Measurements from ENCODE around the gene LYRM4. TPM values are rescaled to one million over a fixed set of nuclear protein-coding genes. Genes with fewer than 3 reads are reported as not detected.
A peak's percentile ranks its signal among the peaks of the same experiment; 100 is the strongest.

The LYRM4 gene
- total RNA-seq, 1 experiment from 2014 or later, result 36.1 TPM

DNA sequence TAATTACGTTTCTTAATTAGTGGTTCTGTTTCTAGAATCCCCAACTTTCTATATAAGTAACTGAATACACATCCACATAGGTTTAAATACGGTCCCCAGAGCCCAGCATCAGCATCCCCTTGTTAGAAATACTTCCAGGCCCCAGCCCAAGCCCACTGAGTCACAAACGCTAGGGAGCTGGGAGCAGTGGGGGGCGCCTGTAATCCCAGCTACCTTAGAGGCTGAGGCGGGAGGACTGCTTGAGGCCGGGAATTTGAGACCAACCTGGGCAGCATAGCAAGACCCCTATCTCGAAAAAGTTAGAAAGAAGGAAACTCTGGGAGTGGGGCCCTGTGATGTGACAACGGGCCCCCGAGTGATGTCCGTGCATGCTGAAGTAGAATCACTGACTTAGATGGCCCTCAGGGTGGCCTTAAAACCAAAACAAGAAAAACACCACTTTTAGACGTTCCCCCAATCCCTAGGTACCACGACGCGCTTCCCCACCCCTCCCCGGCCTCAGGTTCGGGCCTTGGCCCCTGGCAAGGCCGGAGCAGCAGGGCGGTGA is 176.9 kb downstream of the LYRM4 start:
- BruUV-seq (replicated peaks), result no TSS peak
- Mint-ChIP-seq H3K4me1 (ENCODE audit: insufficient read depth, unreplicated experiment) (peaks cover 19% of the 10 kb centered on the region), H3K27me3 (ENCODE audit: insufficient read depth, unreplicated experiment) (no peaks in the 10 kb centered on the region)

DNA sequence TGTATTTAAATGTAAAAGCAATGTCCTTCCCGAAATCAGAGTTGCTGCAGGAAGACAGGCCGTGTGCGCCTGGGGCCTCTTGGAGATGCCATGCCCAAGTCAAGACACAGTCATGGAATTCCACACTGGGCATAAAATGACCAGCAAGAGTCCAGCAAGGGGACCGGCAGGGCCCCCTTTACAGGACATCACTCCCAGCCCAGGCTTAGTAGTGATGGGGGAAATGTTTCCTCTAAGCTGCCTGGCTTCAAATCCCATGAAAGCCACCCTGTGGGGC is 177.5 kb downstream of the LYRM4 start:
- intact Hi-C loops (cut with micrococcal nuclease), result no loop called here
- Mint-ChIP-seq H3K27me3 (ENCODE audit: insufficient read depth, unreplicated experiment) (no peaks in the 10 kb centered on the region), H3K9me3 (ENCODE audit: unreplicated experiment) (no peaks in the 10 kb centered on the region), H3K36me3 (ENCODE audit: insufficient read depth, unreplicated experiment) (no peaks in the 10 kb centered on the region), H3K4me1 (ENCODE audit: insufficient read depth, unreplicated experiment) (peaks cover 19% of the 10 kb centered on the region), H3K27ac (ENCODE audit: low read depth, unreplicated experiment) (no peak overlapping the region), H3K4me3 (ENCODE audit: unreplicated experiment) (no peak overlapping the region)
- no TSS peak for BruUV-seq (replicated peaks)
- TF ChIP-seq, protein P1, sequence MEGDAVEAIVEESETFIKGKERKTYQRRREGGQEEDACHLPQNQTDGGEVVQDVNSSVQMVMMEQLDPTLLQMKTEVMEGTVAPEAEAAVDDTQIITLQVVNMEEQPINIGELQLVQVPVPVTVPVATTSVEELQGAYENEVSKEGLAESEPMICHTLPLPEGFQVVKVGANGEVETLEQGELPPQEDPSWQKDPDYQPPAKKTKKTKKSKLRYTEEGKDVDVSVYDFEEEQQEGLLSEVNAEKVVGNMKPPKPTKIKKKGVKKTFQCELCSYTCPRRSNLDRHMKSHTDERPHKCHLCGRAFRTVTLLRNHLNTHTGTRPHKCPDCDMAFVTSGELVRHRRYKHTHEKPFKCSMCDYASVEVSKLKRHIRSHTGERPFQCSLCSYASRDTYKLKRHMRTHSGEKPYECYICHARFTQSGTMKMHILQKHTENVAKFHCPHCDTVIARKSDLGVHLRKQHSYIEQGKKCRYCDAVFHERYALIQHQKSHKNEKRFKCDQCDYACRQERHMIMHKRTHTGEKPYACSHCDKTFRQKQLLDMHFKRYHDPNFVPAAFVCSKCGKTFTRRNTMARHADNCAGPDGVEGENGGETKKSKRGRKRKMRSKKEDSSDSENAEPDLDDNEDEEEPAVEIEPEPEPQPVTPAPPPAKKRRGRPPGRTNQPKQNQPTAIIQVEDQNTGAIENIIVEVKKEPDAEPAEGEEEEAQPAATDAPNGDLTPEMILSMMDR (IDR thresholded peaks at IDR 0.05; ENCODE audit: unreplicated experiment), result no peak
- ChIA-PET CTCF (no interaction called here), POLR2A (interaction anchor here (0.6 to 1.1 kb wide), 7 partner anchors 8 to 724 kb away, joined by 3 read pairs; no protein-coding TSS in a partner anchor)
- peak; percentile 6 for DNase-seq (ENCODE audit: unreplicated experiment)

More for the DNA sequence above, 176.9 kb downstream of the LYRM4 start:
- Mint-ChIP-seq H3K27ac (ENCODE audit: low read depth, unreplicated experiment) (no peak overlapping the region), H3K9me3 (ENCODE audit: unreplicated experiment) (no peaks in the 10 kb centered on the region), H3K4me3 (ENCODE audit: unreplicated experiment) (peak overlapping the region; percentile 21), H3K36me3 (ENCODE audit: insufficient read depth, unreplicated experiment) (no peaks in the 10 kb centered on the region)
- DNase-seq (ENCODE audit: unreplicated experiment), result no peak
- ChIA-PET CTCF (no interaction called here), POLR2A (interaction anchor here (0.6 kb wide), 1 partner anchor 8 kb away, joined by 3 read pairs; no protein-coding TSS in a partner anchor)
- intact Hi-C loops (cut with micrococcal nuclease), result no loop called here
- TF ChIP-seq, protein P1 (IDR thresholded peaks at IDR 0.05; ENCODE audit: unreplicated experiment), result no peak

DNA sequence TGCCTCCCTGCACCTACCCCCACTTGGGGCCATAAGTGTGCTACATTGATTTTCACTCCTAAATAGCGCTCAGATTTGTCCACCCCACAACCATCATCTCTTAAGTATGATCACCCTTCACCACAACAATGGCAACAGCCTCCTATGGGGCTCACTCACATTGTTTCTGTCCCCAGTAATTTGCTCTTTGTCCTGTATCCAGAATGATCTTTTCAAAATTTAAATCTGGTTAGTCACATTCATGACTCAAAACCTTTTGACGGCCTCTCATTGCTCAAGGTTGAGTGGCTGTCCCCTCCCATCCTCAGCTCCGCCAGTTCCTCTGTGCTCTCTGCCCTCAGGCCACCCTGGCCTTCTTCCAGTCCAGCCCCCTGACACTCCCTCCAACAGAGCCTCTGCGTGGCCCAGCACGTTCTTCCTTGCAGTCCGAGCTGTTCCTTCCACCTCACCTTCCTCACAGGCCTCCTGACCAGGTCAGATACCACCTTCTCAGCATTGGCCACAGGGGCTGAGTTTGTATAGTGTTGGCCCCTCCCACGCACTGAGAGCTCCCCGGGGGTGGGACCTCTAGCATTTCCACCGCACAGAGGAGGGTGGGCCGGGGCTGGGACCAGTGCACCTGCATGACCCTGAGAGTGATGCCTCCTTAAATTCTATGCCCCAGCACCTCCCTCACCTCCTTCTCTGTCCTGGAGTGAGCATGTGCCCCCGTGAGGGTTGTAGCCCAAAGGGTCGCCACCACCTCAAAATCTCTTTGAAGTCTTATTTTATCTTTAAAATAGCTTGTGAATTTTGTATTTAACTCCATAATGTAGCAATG is 178.1 kb downstream of the LYRM4 start:
- Mint-ChIP-seq H3K4me3 (ENCODE audit: unreplicated experiment) (peak overlapping the region; percentile 46), H3K36me3 (ENCODE audit: insufficient read depth, unreplicated experiment) (no peaks in the 10 kb centered on the region), H3K27ac (ENCODE audit: low read depth, unreplicated experiment) (peak overlapping the region; percentile 73), H3K9me3 (ENCODE audit: unreplicated experiment) (no peaks in the 10 kb centered on the region), H3K27me3 (ENCODE audit: insufficient read depth, unreplicated experiment) (no peaks in the 10 kb centered on the region), H3K4me1 (ENCODE audit: insufficient read depth, unreplicated experiment) (peaks cover 19% of the 10 kb centered on the region)
- intact Hi-C loops (cut with micrococcal nuclease), result no loop called here
- DNase-seq (ENCODE audit: unreplicated experiment), result peak; percentile 95
- ChIA-PET CTCF (no interaction called here), POLR2A (interaction anchor here (0.6 to 1.1 kb wide), 7 partner anchors 9 to 724 kb away, joined by 3 read pairs; no protein-coding TSS in a partner anchor)
- TF ChIP-seq, protein P1 (IDR thresholded peaks at IDR 0.05; ENCODE audit: unreplicated experiment), result no peak
- BruUV-seq (replicated peaks), result no TSS peak

DNA sequence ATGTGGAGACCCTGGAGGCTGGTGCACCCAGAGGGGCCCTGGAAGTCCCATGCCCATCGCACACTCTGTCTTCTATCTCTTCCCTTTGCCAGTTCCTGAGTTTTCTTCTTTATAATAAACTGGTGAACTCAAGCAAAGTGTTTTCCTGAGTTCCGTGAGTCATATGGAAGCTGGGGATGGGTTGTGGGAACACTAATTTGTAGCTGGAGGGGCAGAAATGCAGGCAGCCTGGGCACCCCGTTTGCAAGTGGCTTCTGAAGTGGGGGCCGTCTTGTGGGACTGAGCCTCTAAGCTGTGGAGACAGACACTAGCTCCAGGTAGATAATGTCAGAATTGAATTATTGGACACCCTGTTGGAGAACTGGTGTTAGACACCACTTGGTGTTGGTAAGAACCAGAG is 178.8 kb downstream of the LYRM4 start:
- CTCF ChIA-PET, result no interaction called here
- Mint-ChIP-seq H3K27ac (ENCODE audit: low read depth, unreplicated experiment) (peak overlapping the region; percentile 73), H3K4me1 (ENCODE audit: insufficient read depth, unreplicated experiment) (peaks cover 19% of the 10 kb centered on the region), H3K36me3 (ENCODE audit: insufficient read depth, unreplicated experiment) (no peaks in the 10 kb centered on the region), H3K4me3 (ENCODE audit: unreplicated experiment) (no peak overlapping the region), H3K27me3 (ENCODE audit: insufficient read depth, unreplicated experiment) (no peaks in the 10 kb centered on the region), H3K9me3 (ENCODE audit: unreplicated experiment) (no peaks in the 10 kb centered on the region)
- DNase-seq (ENCODE audit: unreplicated experiment), result peak; percentile 13
- POLR2A ChIA-PET, result interaction anchor here (0.8 to 1.1 kb wide), 2 partner anchors 16 to 723 kb away, joined by 3 read pairs; no protein-coding TSS in a partner anchor
- BruUV-seq (replicated peaks), result no TSS peak
- intact Hi-C loops (cut with micrococcal nuclease), result no loop called here
- TF ChIP-seq, protein P1 (IDR thresholded peaks at IDR 0.05; ENCODE audit: unreplicated experiment), result no peak
